Left ventricle myocardium inferior (tissue), 1 donor: ENCODE data around the gene USP36. TPM values are rescaled to one million over a fixed set of nuclear protein-coding genes. Genes with fewer than 3 reads are reported as not detected.

Experiments
- DNase-seq: peaks from one replicate; pipeline ENCODE4 v3.0.0-alpha.2; 2020
- H3K27ac ChIP-seq: fragments of 200-600 bp; replicated peaks from 2 replicates; pipeline ENCODE4 v1.8.0; 2021
- H3K27me3 ChIP-seq: fragments of 200-600 bp; 2 replicates; pipeline ENCODE4 v1.8.0; 2021; ENCODE audit warnings: low read depth
- H3K36me3 ChIP-seq: fragments of 200-600 bp; 2 replicates; pipeline ENCODE4 v1.8.0; 2021
- H3K4me1 ChIP-seq: fragments of 200-600 bp; 2 replicates; pipeline ENCODE4 v1.8.0; 2021
- H3K4me3 ChIP-seq: fragments of 200-600 bp; 2 replicates; pipeline ENCODE4 v1.8.0; 2021; ENCODE audit warnings: mild to moderate bottlenecking, moderate library complexity
- H3K9me3 ChIP-seq: fragments of 200-600 bp; replicated peaks from 2 replicates; pipeline ENCODE4 v1.8.0; 2021
- CTCF ChIP-seq: fragments of 200-600 bp; IDR thresholded peaks from 2 replicates; pipeline ENCODE4 v1.8.0; 2021; ENCODE audit warnings: antibody characterized with exemption, mild to moderate bottlenecking, borderline replicate concordance
- intact Hi-C: fragments of 100-400 bp; cut with micrococcal nuclease; formaldehyde crosslinking; loops from one replicate; pipeline ENCODE4 v1.11.0; 2022
- total RNA-seq: library from RNA; stranded (reverse); fragmentation: NEBNext Ultra II Directional; extraction: Animal tissue kit (Norgen Biotek cat#: 25700); gene quantifications from one replicate; pipeline ENCODE4 v1.2.1, GENCODE V29; 2021
- donor health status: DM: no; HTN: yes; CAD: no; lungs with severe emphysema.

Gene USP36
- total RNA-seq, 1 donor from 2014 or later, result 19.4 TPM

- Histone ChIP-seq H3K36me3 (peaks cover 33% of the 10 kb centered on the region), H3K4me1 (peaks cover 29% of the 10 kb centered on the region), H3K27me3 (no peaks in the 10 kb centered on the region), H3K27ac (peak overlapping the region; percentile 53), H3K9me3 (no peaks in the 10 kb centered on the region), H3K4me3 (peak overlapping the region; percentile 37)
- intact Hi-C loops, result loop anchor here (10.0 kb wide), 1 partner anchor 59 kb away; the partner anchor contains the start of gene TIMP2
- peak; percentile 83 for DNase-seq
- TF ChIP-seq CTCF, result peak; percentile 96
Observed at GRCh38 chr17:78865682-78866390, 25.2 kb upstream of the USP36 start.

GRCh38 chr17:78864117-78864516, 23.5 kb upstream of the USP36 start:
- Histone ChIP-seq H3K9me3 (no peaks in the 10 kb centered on the region), H3K27me3 (no peaks in the 10 kb centered on the region), H3K36me3 (peaks cover 21% of the 10 kb centered on the region), H3K4me1 (peaks cover 29% of the 10 kb centered on the region), H3K4me3 (no peak overlapping the region), H3K27ac (no peak overlapping the region)
- no peak for TF ChIP-seq CTCF
- intact Hi-C loops, result loop anchor here (5.0 to 10.0 kb wide), 2 partner anchors 61 to 108 kb away; partner anchors contain the start of gene TIMP2
- DNase-seq, result no peak

- intact Hi-C loops, result loop anchor here (5.0 to 10.0 kb wide), 2 partner anchors 62 to 110 kb away; partner anchors contain the start of gene TIMP2
- Histone ChIP-seq H3K4me1 (peaks cover 29% of the 10 kb centered on the region), H3K36me3 (peaks cover 19% of the 10 kb centered on the region), H3K4me3 (no peak overlapping the region), H3K9me3 (no peaks in the 10 kb centered on the region), H3K27ac (peak overlapping the region; percentile 69), H3K27me3 (no peaks in the 10 kb centered on the region)
- TF ChIP-seq CTCF, result no peak
- peak; percentile 70 for DNase-seq
Observed at GRCh38 chr17:78862073-78863023, 21.7 kb upstream of the USP36 start.

GRCh38 chr17:78861229-78861628, 20.6 kb upstream of the USP36 start:
- no peak for TF ChIP-seq CTCF
- intact Hi-C loops, result loop anchor here (5.0 to 10.0 kb wide), 2 partner anchors 64 to 111 kb away; partner anchors contain the start of gene TIMP2
- H3K27me3 ChIP-seq, result no peaks in the 10 kb centered on the region
- no peaks in the 10 kb centered on the region for H3K9me3 ChIP-seq
- peaks cover 21% of the 10 kb centered on the region for H3K4me1 ChIP-seq
- no peak for DNase-seq
- H3K27ac ChIP-seq, result peak overlapping the region; percentile 69
- H3K36me3 ChIP-seq, result peaks cover 30% of the 10 kb centered on the region
- H3K4me3 ChIP-seq, result no peak overlapping the region

- Histone ChIP-seq H3K4me3 (no peak overlapping the region), H3K9me3 (no peaks in the 10 kb centered on the region), H3K36me3 (peaks cover 50% of the 10 kb centered on the region), H3K27ac (no peak overlapping the region), H3K27me3 (no peaks in the 10 kb centered on the region), H3K4me1 (peaks cover 10% of the 10 kb centered on the region)
- intact Hi-C loops, result no loop called here
- no peak for TF ChIP-seq CTCF
- no peak for DNase-seq
Observed at GRCh38 chr17:78859051-78859450, 18.4 kb upstream of the USP36 start.
